HCT116 (cell line): ENCODE measurements around the gene NHLH1. TPM values are rescaled to one million over a fixed set of nuclear protein-coding genes. Genes with fewer than 3 reads are reported as not detected.

Source experiments
- ATAC-seq: fragments of 200-7000 bp; cut with Tn5 transposase; 2 replicates; pipeline ENCODE4 v1.9.1; 2020; ENCODE audit warnings: mild to moderate bottlenecking, moderate library complexity
- BruUV-seq: library from RNA; stranded (reverse); fragments of 400-500 nt; replicated peaks from 2 replicates; lab custom pipeline; 2021; lab: Mats Ljungman, UMichigan
- CTCF ChIA-PET: fragments of 300-600 bp; sonication (Branson Sonifier 250); formaldehyde crosslinking; loops from one replicate; lab custom pipeline; 2021; ENCODE audit warnings: antibody characterized with exemption; lab: Charles Lee
- POLR2A ChIA-PET: fragments of 300-600, 350-600 bp; sonication (Branson Sonifier 250); formaldehyde crosslinking; loops from one replicate; lab custom pipeline; 2021; ENCODE audit warnings: antibody characterized with exemption; lab: Charles Lee
- RAD21 ChIA-PET, 2 experiments: fragments of 300-600 bp; sonication (Branson Sonifier 250); formaldehyde crosslinking; loops; one replicate each; lab custom pipeline; 2023; ENCODE audit warnings: low total read pairs in 2 of 2; ENCODE audit not compliant: uncharacterized antibody in 2 of 2, unreplicated experiment in 2 of 2, low non-redundant PET in 1 of 2; lab: Charles Lee
- DNase-seq: peaks from one replicate; pipeline ENCODE4 v3.0.0-alpha.2; 2010; ENCODE audit warnings: low read depth, low spot score
- H2AFZ ChIP-seq: fragments of 200-600 bp; shearing (Covaris generic), sonication (generic); 2 replicates; pipeline ENCODE4 v1.6.1; 2017; ENCODE audit warnings: low read depth, mixed run types, mixed read lengths, antibody characterized with exemption, low read length; ENCODE audit not compliant: poor library complexity, severe bottlenecking
- H3K27ac ChIP-seq: 2 replicates; pipeline ENCODE4 v1.5.1; 2012; ENCODE audit warnings: low read depth, low read length
- H3K27me3 ChIP-seq: fragments of 200-600 bp; sonication (generic); 2 replicates; pipeline ENCODE4 v1.6.1; 2016; ENCODE audit warnings: mixed run types, low read length, mixed read lengths; ENCODE audit not compliant: insufficient read depth
- H3K36me3 ChIP-seq, 2 experiments: fragments of 200-500 bp in 1 of 2; fragments of 200-600 bp in 1 of 2; sonication (Bioruptor generic) in 1 of 2; sonication (generic) in 1 of 2; 2 replicates each; pipeline versions ENCODE4 v1.5.1 to v1.6.1; 2014 to 2016; ENCODE audit warnings: low read length in 2 of 2, inconsistent platforms in 1 of 2, mixed read lengths in 1 of 2, mixed run types in 1 of 2; ENCODE audit not compliant: insufficient read depth in 2 of 2, control insufficient read depth in 1 of 2
- H3K4me1 ChIP-seq, 2 experiments: fragments of 200-600 bp in 1 of 2; sonication (generic) in 1 of 2; 2 replicates each; pipeline versions ENCODE4 v1.5.1 to v1.6.1; 2012 to 2017; ENCODE audit warnings: low read length in 2 of 2, inconsistent platforms in 1 of 2, mild to moderate bottlenecking in 1 of 2, mixed read lengths in 1 of 2, mixed run types in 1 of 2, moderate library complexity in 1 of 2; ENCODE audit not compliant: insufficient read depth in 2 of 2, control insufficient read depth in 1 of 2
- H3K4me2 ChIP-seq: fragments of 200-600 bp; sonication (generic); 2 replicates; pipeline ENCODE4 v1.6.1; 2017; ENCODE audit warnings: mixed run types, low read length, mixed read lengths
- H3K4me3 ChIP-seq, 2 experiments: fragments of 200-600 bp in 1 of 2; sonication (generic) in 1 of 2; replicated peaks in 1 of 2; 2 replicates each; pipeline ENCODE4 v1.5.1; 2011 to 2016; ENCODE audit warnings: low read length in 2 of 2, control low read depth in 1 of 2, low read depth in 1 of 2, mild to moderate bottlenecking in 1 of 2, mixed read lengths in 1 of 2, mixed run types in 1 of 2
- H3K79me2 ChIP-seq: fragments of 200-600 bp; sonication (generic); 2 replicates; pipeline ENCODE4 v1.6.1; 2017; ENCODE audit warnings: mild to moderate bottlenecking, mixed run types, low read length, moderate library complexity, mixed read lengths; ENCODE audit not compliant: insufficient read depth
- H3K9ac ChIP-seq: fragments of 200-600 bp; sonication (generic); 2 replicates; pipeline ENCODE4 v1.6.1; 2016; ENCODE audit warnings: low read length, mixed read lengths
- H3K9me2 ChIP-seq: fragments of 200-600 bp; sonication (generic), shearing (Covaris generic); 2 replicates; pipeline ENCODE4 v1.6.1; 2017; ENCODE audit warnings: mixed run types, mild to moderate bottlenecking, moderate library complexity; ENCODE audit not compliant: insufficient read depth
- H3K9me3 ChIP-seq, 2 experiments: fragments of 200-500 bp in 1 of 2; fragments of 200-600 bp in 1 of 2; sonication (Bioruptor generic) in 1 of 2; sonication (generic) in 1 of 2; 2 replicates each; pipeline ENCODE4 v1.6.1; 2014 to 2017; ENCODE audit warnings: low read length in 2 of 2, mixed read lengths in 2 of 2, inconsistent platforms in 1 of 2, low read depth in 1 of 2, mild to moderate bottlenecking in 1 of 2, mixed run types in 1 of 2, moderate library complexity in 1 of 2; ENCODE audit not compliant: control insufficient read depth in 1 of 2, insufficient read depth in 1 of 2
- H4K20me1 ChIP-seq: fragments of 200-600 bp; sonication (generic), shearing (Covaris generic); 2 replicates; pipeline ENCODE4 v1.6.1; 2017; ENCODE audit warnings: mixed run types, mild to moderate bottlenecking, moderate library complexity; ENCODE audit not compliant: insufficient read depth
- ATF3 ChIP-seq: IDR thresholded peaks from 2 replicates; pipeline ENCODE4 v1.6.1; 2012
- CBX3 ChIP-seq: IDR thresholded peaks from 2 replicates; pipeline ENCODE4 v1.6.1; 2012; ENCODE audit warnings: low read depth
- CEBPB ChIP-seq: IDR thresholded peaks from 2 replicates; pipeline ENCODE4 v1.6.1; 2012; ENCODE audit warnings: low read depth
- EGR1 ChIP-seq: IDR thresholded peaks from 2 replicates; pipeline ENCODE4 v1.6.1; 2012; ENCODE audit warnings: low read depth
- EZH2 ChIP-seq: fragments of 200-600 bp; sonication (generic); IDR thresholded peaks from 2 replicates; pipeline ENCODE4 v1.6.1; 2017; ENCODE audit warnings: antibody characterized with exemption, mixed run types
- EZH2phosphoT487 ChIP-seq: fragments of 200-600 bp; IDR thresholded peaks from 2 replicates; pipeline ENCODE4 v1.6.1; 2018; ENCODE audit warnings: antibody characterized with exemption, borderline replicate concordance
- FOSL1 ChIP-seq: IDR thresholded peaks from 2 replicates; pipeline ENCODE4 v1.6.1; 2012; ENCODE audit warnings: low read depth
- MAX ChIP-seq: IDR thresholded peaks from 2 replicates; pipeline ENCODE4 v1.6.1; 2012
- POLR2A ChIP-seq: IDR thresholded peaks from 2 replicates; pipeline ENCODE4 v1.7.0; 2011; ENCODE audit warnings: borderline replicate concordance; ENCODE audit not compliant: insufficient read depth, insufficient read length; ENCODE audit errors: extremely low read depth
- RAD21 ChIP-seq: IDR thresholded peaks from 2 replicates; pipeline ENCODE4 v1.6.1; 2012; ENCODE audit warnings: low read depth, mild to moderate bottlenecking
- SIN3A ChIP-seq: IDR thresholded peaks from 2 replicates; pipeline ENCODE4 v1.6.1; 2012; ENCODE audit warnings: low read depth
- SRF ChIP-seq: IDR thresholded peaks from 2 replicates; pipeline ENCODE4 v1.6.1; 2012; ENCODE audit warnings: low read depth
- TCF7L2 ChIP-seq: IDR thresholded peaks from 2 replicates; pipeline ENCODE4 v1.7.0; 2011; ENCODE audit warnings: borderline replicate concordance, inconsistent platforms; ENCODE audit not compliant: insufficient read depth, insufficient read length; ENCODE audit errors: extremely low read depth
- YY1 ChIP-seq: IDR thresholded peaks from 2 replicates; pipeline ENCODE4 v1.6.1; 2011; ENCODE audit warnings: low read length, low read depth, moderate library complexity, mild to moderate bottlenecking; ENCODE audit not compliant: insufficient replicate concordance; ENCODE audit errors: extremely low read depth
- ZFX ChIP-seq: fragments of 450-650 bp; IDR thresholded peaks from 2 replicates; pipeline ENCODE4 v1.6.1; 2017
- intact Hi-C: fragments of 100-400 bp; cut with micrococcal nuclease; formaldehyde crosslinking; loops from 2 replicates; pipeline ENCODE4 v1.10.0; 2022
- total RNA-seq: library from RNA; stranded (reverse); gene quantifications from one replicate; pipeline ENCODE4 v1.2.1, GENCODE V29; 2021; ENCODE audit not compliant: unreplicated experiment

The NHLH1 gene
- total RNA-seq, 1 experiment from 2014 or later: 0.12 TPM

GRCh38 chr1:160330119-160330518 lies 36.8 kb upstream of the NHLH1 start:
- ChIA-PET RAD21 (no interaction called here), CTCF (interaction anchor here (1.0 to 1.4 kb wide), 2 partner anchors 38 to 137 kb away, joined by 3 read pairs; no protein-coding TSS in a partner anchor), POLR2A (no interaction called here)
- no peak overlapping the region for H2AFZ ChIP-seq
- intact Hi-C loops: no loop called here
- no peak for DNase-seq
- no peak overlapping the region for H3K27ac ChIP-seq
- no peak overlapping the region for H3K4me2 ChIP-seq
- no peaks in the 10 kb centered on the region for H3K9me2 ChIP-seq
- peaks cover 42 to 60% of the 10 kb centered on the region in 2 experiments; a peak in 3 of 4 replicates for H3K36me3 ChIP-seq
- H3K4me1 ChIP-seq: no peaks in the 10 kb centered on the region
- peaks cover 5% of the 10 kb centered on the region; the same call in 1 of the 2 replicates for H3K79me2 ChIP-seq
- H4K20me1 ChIP-seq: no peaks in the 10 kb centered on the region
- TF ChIP-seq EZH2 (no peak), MAX (no peak), ATF3 (no peak), YY1 (no peak), FOSL1 (no peak)
- no peaks in the 10 kb centered on the region for H3K27me3 ChIP-seq
- no TSS peak for BruUV-seq
- ATAC-seq: no peak
- H3K9ac ChIP-seq: no peak overlapping the region
- no peaks in the 10 kb centered on the region for H3K9me3 ChIP-seq
- no peak overlapping the region for H3K4me3 ChIP-seq

GRCh38 chr1:160332516-160332915 lies 34.4 kb upstream of the NHLH1 start:
- no TSS peak for BruUV-seq
- Histone ChIP-seq H3K27me3 (no peaks in the 10 kb centered on the region), H3K4me1 (no peaks in the 10 kb centered on the region), H3K27ac (no peak overlapping the region), H3K9me2 (no peaks in the 10 kb centered on the region), H3K36me3 (peaks cover 36 to 54% of the 10 kb centered on the region in 2 experiments; a peak in 3 of 4 replicates), H3K79me2 (peaks cover 11% of the 10 kb centered on the region; the same call in 1 of the 2 replicates), H2AFZ (no peak overlapping the region), H3K9me3 (no peaks in the 10 kb centered on the region), H3K4me3 (no peak overlapping the region), H3K9ac (no peak overlapping the region), H3K4me2 (no peak overlapping the region), H4K20me1 (no peaks in the 10 kb centered on the region)
- ChIA-PET POLR2A (no interaction called here), CTCF (no interaction called here), RAD21 (no interaction called here)
- intact Hi-C loops: no loop called here
- ATAC-seq (no peak), DNase-seq (no peak)
- TF ChIP-seq POLR2A (no peak), SRF (no peak), FOSL1 (no peak), CBX3 (no peak), RAD21 (no peak), YY1 (no peak), EZH2phosphoT487 (no peak), CEBPB (no peak), ZFX (no peak), EGR1 (no peak), TCF7L2 (no peak), SIN3A (no peak)
